K562 (cell line): ENCODE data around the gene MAP3K2.

Experiments used
- POLR2AphosphoS5 ChIP-seq: IDR thresholded peaks from 2 replicates; pipeline ENCODE4 v1.6.1; 2011; ENCODE audit warnings: mild to moderate bottlenecking, low read depth, low read length, moderate library complexity; ENCODE audit not compliant: control insufficient read depth, insufficient read depth
- TF ChIP-seq, protein P1 (sequence below): sonication (generic); formaldehyde crosslinking; IDR thresholded peaks from 2 replicates; pipeline ENCODE4 v1.8.1; 2023; ENCODE audit warnings: mild to moderate bottlenecking, missing genetic modification reagents

DNA sequence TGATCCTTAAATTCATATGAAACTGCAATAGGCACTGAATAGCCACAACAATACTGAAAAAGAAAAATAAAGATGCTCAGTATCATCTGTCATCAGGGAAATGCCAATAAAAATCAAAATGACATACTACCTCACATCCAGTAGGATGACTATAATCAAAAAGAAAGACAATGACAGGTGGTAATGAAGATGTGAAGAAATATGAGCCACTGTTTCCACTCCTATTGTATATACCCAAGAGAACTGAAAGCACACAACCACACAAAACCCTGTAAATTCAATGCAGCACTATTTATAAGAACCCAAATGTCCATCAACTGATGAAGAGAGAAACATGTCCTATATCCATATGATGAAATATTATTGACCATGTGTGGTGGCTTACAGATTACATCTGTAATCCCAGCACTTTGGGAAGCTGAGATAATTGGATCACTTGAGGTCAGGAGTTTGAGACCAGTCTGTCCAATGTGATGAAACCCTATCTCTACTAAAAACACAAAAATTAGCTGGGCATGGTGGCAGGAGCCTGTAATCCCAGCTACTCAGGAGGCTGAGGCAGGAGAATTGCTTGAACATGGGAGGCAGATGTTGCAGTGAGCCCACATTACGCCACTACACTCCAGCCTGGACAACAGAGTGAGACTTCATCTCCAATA lies 39.9 kb downstream of the MAP3K2 start:
- no peak for TF ChIP-seq POLR2AphosphoS5
- TF ChIP-seq, protein P1, sequence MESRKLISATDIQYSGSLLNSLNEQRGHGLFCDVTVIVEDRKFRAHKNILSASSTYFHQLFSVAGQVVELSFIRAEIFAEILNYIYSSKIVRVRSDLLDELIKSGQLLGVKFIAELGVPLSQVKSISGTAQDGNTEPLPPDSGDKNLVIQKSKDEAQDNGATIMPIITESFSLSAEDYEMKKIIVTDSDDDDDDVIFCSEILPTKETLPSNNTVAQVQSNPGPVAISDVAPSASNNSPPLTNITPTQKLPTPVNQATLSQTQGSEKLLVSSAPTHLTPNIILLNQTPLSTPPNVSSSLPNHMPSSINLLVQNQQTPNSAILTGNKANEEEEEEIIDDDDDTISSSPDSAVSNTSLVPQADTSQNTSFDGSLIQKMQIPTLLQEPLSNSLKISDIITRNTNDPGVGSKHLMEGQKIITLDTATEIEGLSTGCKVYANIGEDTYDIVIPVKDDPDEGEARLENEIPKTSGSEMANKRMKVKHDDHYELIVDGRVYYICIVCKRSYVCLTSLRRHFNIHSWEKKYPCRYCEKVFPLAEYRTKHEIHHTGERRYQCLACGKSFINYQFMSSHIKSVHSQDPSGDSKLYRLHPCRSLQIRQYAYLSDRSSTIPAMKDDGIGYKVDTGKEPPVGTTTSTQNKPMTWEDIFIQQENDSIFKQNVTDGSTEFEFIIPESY (CRISPR knock-in tag): no peak
